Suprapubic skin (tissue), 3 donors: ENCODE data around the gene NEURL3.

Experiments used
- EP300 ChIP-seq: sonication (generic); formaldehyde crosslinking; IDR thresholded peaks from one replicate; pipeline ENCODE4 v1.6.1; 2017; ENCODE audit warnings: antibody characterized with exemption
- POLR2A ChIP-seq, 2 donors: fragments of 450-650 bp; IDR thresholded peaks; one replicate each; pipeline ENCODE4 v1.6.1; 2017; ENCODE audit warnings: antibody characterized with exemption in 2 of 2, mild to moderate bottlenecking in 2 of 2, moderate library complexity in 2 of 2
- TF ChIP-seq, protein P1 (sequence below), 2 donors: fragments of 200-600 bp in 1 of 2; fragments of 450-650 bp in 1 of 2; sonication (generic) in 1 of 2; IDR thresholded peaks; one replicate each; pipeline ENCODE4 v1.5.1; 2016 to 2019; ENCODE audit warnings: antibody characterized with exemption in 2 of 2, mild to moderate bottlenecking in 1 of 2, moderate library complexity in 1 of 2

DNA sequence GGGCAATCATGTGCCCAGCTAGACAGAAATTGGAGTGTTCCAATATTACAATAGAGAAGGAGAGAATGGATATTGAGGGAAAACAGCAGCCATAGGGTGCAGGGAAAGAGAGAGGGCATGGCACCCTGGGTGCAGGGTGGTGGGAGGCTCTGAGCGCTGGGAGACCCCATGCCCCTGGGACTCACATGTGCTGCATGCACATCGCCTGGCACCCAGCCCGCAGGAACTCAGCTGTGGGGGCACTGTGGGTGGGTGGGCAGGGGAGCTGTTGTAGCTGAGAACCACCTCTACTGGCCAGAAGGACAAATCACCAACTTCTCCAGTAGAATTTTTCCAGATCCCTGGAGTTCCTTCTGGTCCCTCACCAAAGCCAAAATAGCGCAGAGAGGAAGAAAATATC lies 7.2 kb upstream of the NEURL3 start:
- TF ChIP-seq, protein P1, sequence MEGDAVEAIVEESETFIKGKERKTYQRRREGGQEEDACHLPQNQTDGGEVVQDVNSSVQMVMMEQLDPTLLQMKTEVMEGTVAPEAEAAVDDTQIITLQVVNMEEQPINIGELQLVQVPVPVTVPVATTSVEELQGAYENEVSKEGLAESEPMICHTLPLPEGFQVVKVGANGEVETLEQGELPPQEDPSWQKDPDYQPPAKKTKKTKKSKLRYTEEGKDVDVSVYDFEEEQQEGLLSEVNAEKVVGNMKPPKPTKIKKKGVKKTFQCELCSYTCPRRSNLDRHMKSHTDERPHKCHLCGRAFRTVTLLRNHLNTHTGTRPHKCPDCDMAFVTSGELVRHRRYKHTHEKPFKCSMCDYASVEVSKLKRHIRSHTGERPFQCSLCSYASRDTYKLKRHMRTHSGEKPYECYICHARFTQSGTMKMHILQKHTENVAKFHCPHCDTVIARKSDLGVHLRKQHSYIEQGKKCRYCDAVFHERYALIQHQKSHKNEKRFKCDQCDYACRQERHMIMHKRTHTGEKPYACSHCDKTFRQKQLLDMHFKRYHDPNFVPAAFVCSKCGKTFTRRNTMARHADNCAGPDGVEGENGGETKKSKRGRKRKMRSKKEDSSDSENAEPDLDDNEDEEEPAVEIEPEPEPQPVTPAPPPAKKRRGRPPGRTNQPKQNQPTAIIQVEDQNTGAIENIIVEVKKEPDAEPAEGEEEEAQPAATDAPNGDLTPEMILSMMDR (IDR thresholded peaks at IDR 0.05): no peak
- TF ChIP-seq POLR2A (IDR thresholded peaks at IDR 0.05): no peak
- TF ChIP-seq EP300: no peak
